K562 (cell line): Measurements from ENCODE around the gene NPFFR1. TPM values are rescaled to one million over a fixed set of nuclear protein-coding genes. Genes with fewer than 3 reads are reported as not detected.

Experiments used
- ATAC-seq: fragments of 200-7000 bp; cut with Tn5 transposase; 3 replicates; pipeline ENCODE4 v1.9.1; 2020; ENCODE audit warnings: moderate library complexity
- BruUV-seq: library from RNA; stranded (reverse); fragments of 400-500 nt; replicated peaks from 2 replicates; lab custom pipeline; 2021; lab: Mats Ljungman, UMichigan
- CTCF ChIA-PET: fragments of 300-600 bp; formaldehyde crosslinking; extraction: SDS; loops from one replicate; lab custom pipeline; 2021; ENCODE audit warnings: low intra/inter-chr PET ratio; lab: Yijun Ruan, JAX
- POLR2A ChIA-PET: fragments of 300-600, 350-650 bp; sonication (Branson Sonifier 250); formaldehyde crosslinking; extraction: SDS; loops from one replicate; lab custom pipeline; 2021; ENCODE audit warnings: antibody characterized with exemption, inconsistent platforms; lab: Yijun Ruan, JAX
- DNase-seq, 4 experiments: peaks; one replicate each; pipeline versions ENCODE4 v3.0.0 to v3.0.0-alpha.2; 2011 to 2018; ENCODE audit warnings: low spot score in 3 of 4, mixed read lengths in 3 of 4; ENCODE audit errors: extremely low read depth in 1 of 4
- FAIRE-seq: peaks from 2 replicates; lab custom pipeline; 2011; peaks lifted over from hg19 to GRCh38; lab: Jason Lieb, UNC
- H2AFZ ChIP-seq: 2 replicates; pipeline ENCODE4 v1.6.0; 2011; ENCODE audit warnings: low read depth, low read length, control low read depth, inconsistent platforms
- H3K27ac ChIP-seq: fragments of 200-600 bp; 3 replicates; pipeline ENCODE4 v1.8.0; 2011; ENCODE audit warnings: low read depth, mild to moderate bottlenecking, control low read depth, inconsistent platforms, low read length, moderate library complexity, mixed read lengths; ENCODE audit errors: extremely low read depth
- H3K27me3 ChIP-seq, 2 experiments: fragments of 300-600 bp in 1 of 2; 2 replicates in 1 of 2; 3 replicates in 1 of 2; pipeline versions ENCODE4 v1.6.0 to v1.8.0; 2011; ENCODE audit warnings: inconsistent platforms in 2 of 2, low read length in 2 of 2, mild to moderate bottlenecking in 1 of 2, mixed read lengths in 1 of 2, moderate library complexity in 1 of 2; ENCODE audit not compliant: control insufficient read depth in 2 of 2, insufficient read depth in 2 of 2
- H3K36me3 ChIP-seq: fragments of 300-600 bp; 3 replicates; pipeline ENCODE4 v1.8.0; 2011; ENCODE audit warnings: mild to moderate bottlenecking, low read length, inconsistent platforms; ENCODE audit not compliant: control insufficient read depth, insufficient read depth
- H3K4me1 ChIP-seq, 2 experiments: fragments of 200-600 bp in 1 of 2; replicated peaks in 1 of 2; 2 replicates in 1 of 2; 3 replicates in 1 of 2; pipeline versions ENCODE4 v1.5.1 to v1.8.0; 2011; ENCODE audit warnings: inconsistent platforms in 2 of 2, low read length in 2 of 2, mild to moderate bottlenecking in 1 of 2, mixed read lengths in 1 of 2, moderate library complexity in 1 of 2; ENCODE audit not compliant: control insufficient read depth in 2 of 2, insufficient read depth in 2 of 2
- H3K4me2 ChIP-seq: 2 replicates; pipeline ENCODE4 v1.6.1; 2011; ENCODE audit warnings: low read length, control low read depth, inconsistent platforms, mixed read lengths; ENCODE audit not compliant: insufficient read depth
- H3K4me3 ChIP-seq: fragments of 200-600 bp; sonication (generic), shearing (Covaris generic); 2 replicates; pipeline ENCODE4 v1.5.1; 2016; ENCODE audit warnings: control low read depth, inconsistent platforms
- H3K79me2 ChIP-seq: fragments of 200-600 bp; 3 replicates; pipeline ENCODE4 v1.8.0; 2011; ENCODE audit warnings: low read length, inconsistent platforms; ENCODE audit not compliant: control insufficient read depth, insufficient read depth
- H3K9ac ChIP-seq, 2 experiments: 2 replicates each; pipeline versions ENCODE4 v1.6.0 to v1.6.1; 2011; ENCODE audit warnings: low read depth in 2 of 2, low read length in 2 of 2, control low read depth in 1 of 2, inconsistent platforms in 1 of 2, mild to moderate bottlenecking in 1 of 2, mixed read lengths in 1 of 2; ENCODE audit not compliant: insufficient read depth in 1 of 2
- H3K9me1 ChIP-seq: one replicate; pipeline ENCODE4 v1.6.0; 2011; ENCODE audit warnings: inconsistent platforms, mild to moderate bottlenecking, low read length, moderate library complexity; ENCODE audit not compliant: control insufficient read depth, insufficient read depth
- H3K9me3 ChIP-seq: replicated peaks from 2 replicates; pipeline ENCODE4 v1.5.1; 2011; ENCODE audit warnings: low read depth, low read length, inconsistent platforms; ENCODE audit not compliant: control insufficient read depth, insufficient read depth
- H4K20me1 ChIP-seq: replicated peaks from 2 replicates; pipeline ENCODE4 v1.6.1; 2011; ENCODE audit warnings: low read length, inconsistent platforms, mixed read lengths; ENCODE audit not compliant: control insufficient read depth, insufficient read depth
- ARID1B ChIP-seq: fragments of 450-650 bp; IDR thresholded peaks from 2 replicates; pipeline ENCODE4 v1.6.1; 2016; ENCODE audit warnings: antibody characterized with exemption, mild to moderate bottlenecking, inconsistent platforms
- CHCHD3 ChIP-seq: fragments of 250-450 bp; sonication (Bioruptor Pico); IDR thresholded peaks from 2 replicates; pipeline ENCODE4 v2.1.2; 2022; ENCODE audit warnings: mild to moderate bottlenecking
- FOXA1 ChIP-seq: fragments of 450-650 bp; IDR thresholded peaks from 2 replicates; pipeline ENCODE4 v1.6.1; 2016; ENCODE audit warnings: mild to moderate bottlenecking, borderline replicate concordance
- KLF10 ChIP-seq: fragments of 250-450 bp; sonication (Bioruptor Pico); IDR thresholded peaks from 2 replicates; pipeline ENCODE4 v1.6.1; 2021; ENCODE audit warnings: matching md5 sums
- RHOXF2B ChIP-seq: fragments of 250-450 bp; sonication (Bioruptor Pico); conservative IDR thresholded peaks from 2 replicates; pipeline ENCODE4 v1.5.1; 2021
- TARDBP ChIP-seq: fragments of 450-650 bp; IDR thresholded peaks from 2 replicates; pipeline ENCODE4 v1.6.1; 2016
- UBTF ChIP-seq, 2 experiments: IDR thresholded peaks; 2 replicates each; pipeline ENCODE4 v1.6.1; 2012; ENCODE audit warnings: improper control_type of control experiment in 2 of 2, low read depth in 2 of 2, low read length in 2 of 2, borderline replicate concordance in 1 of 2
- ZNF384 ChIP-seq: IDR thresholded peaks from 2 replicates; pipeline ENCODE4 v1.6.1; 2012; ENCODE audit warnings: low read depth, low read length, improper control_type of control experiment
- WGBS: fragments of 100-300 bp; shearing (Covaris generic); methylation state at CpG from one replicate; pipeline ENCODE4 v1.1.6; 2016; ENCODE audit warnings: low coverage, mixed read lengths; ENCODE audit not compliant: insufficient coverage; ENCODE audit errors: missing lambda C conversion rate; 5-methylcytosine and 5-hydroxymethylcytosine counted together
- in situ Hi-C: fragments of 300-500 bp; cut with MboI; formaldehyde crosslinking; loops from 4 replicates; pipeline ENCODE4 v1.15.0; 2018; ENCODE audit warnings: inconsistent platforms, mixed read lengths
- intact Hi-C: fragments of 100-400 bp; cut with micrococcal nuclease; formaldehyde crosslinking; loops from 2 replicates; pipeline ENCODE4 v1.14.2; 2022
- polyA plus RNA-seq, 8 experiments: library from polyadenylated mRNA; depleted of rRNA in 4 of 8; stranded (reverse) in 5 of 8; unstranded in 3 of 8; fragments of >200 nt; fragmentation: Nextera tagmentation in 2 of 8; fragmentation: Illumina TruSeq in 1 of 8; extraction: Ambion mirVana in 2 of 8; extraction: Trizol in 1 of 8; gene quantifications; 2 replicates each; pipeline versions ENCODE4 v1.2.1 to v1.2.3, GENCODE V29; 2011 to 2014; ENCODE audit warnings: inconsistent platforms in 1 of 8, missing spikeins in 1 of 8
- total RNA-seq, 7 experiments: library from RNA; depleted of rRNA in 6 of 7; stranded (reverse); fragments of >200 nt in 6 of 7; fragmentation: Illumina TruSeq in 2 of 7; extraction: Trizol in 2 of 7; gene quantifications; 2 replicates each; pipeline versions ENCODE4 v1.2.1 to v1.2.3, GENCODE V29; 2011 to 2021; ENCODE audit warnings: low replicate concordance in 1 of 7
- TF ChIP-seq, protein P1 (sequence below): fragments of 250-450 bp; sonication (Bioruptor Pico); IDR thresholded peaks from 2 replicates; pipeline ENCODE4 v1.5.0; 2021

NPFFR1 gene
- total and polyA plus RNA-seq, 9 of the 15 experiments (the other 6 are each of a cell fraction or from before 2014, with no cell fraction given), result under 0.01 TPM; not detected in 8

GRCh38 chr10:70330671-70331070 is 46.9 kb upstream of the NPFFR1 start:
- Histone ChIP-seq H3K79me2 (no peaks in the 10 kb centered on the region), H3K9ac (no peak overlapping the region), H4K20me1 (peaks cover 4% of the 10 kb centered on the region; the same call in 1 of the 2 replicates), H3K9me1 (no peaks in the 10 kb centered on the region), H3K36me3 (no peaks in the 10 kb centered on the region), H3K9me3 (no peaks in the 10 kb centered on the region), H3K27ac (no peak overlapping the region), H3K4me2 (no peak overlapping the region), H3K4me3 (no peak overlapping the region), H3K4me1 (peaks cover 14 to 23% of the 10 kb centered on the region in 2 experiments), H3K27me3 (no peaks in the 10 kb centered on the region), H2AFZ (no peak overlapping the region)
- FAIRE-seq (no peak), DNase-seq (no peak), ATAC-seq (no peak)
- ChIA-PET CTCF (interaction anchor here (0.6 kb wide), 1 partner anchor 110 kb away, joined by 3 read pairs; no protein-coding TSS in a partner anchor), POLR2A (interaction anchor here (0.7 kb wide), 1 partner anchor 9 kb away, joined by 3 read pairs; no protein-coding TSS in a partner anchor)
- 73% methylated on average over 9 of the region's 9 CpGs for WGBS
- intact Hi-C loops (loop anchor here (1.0 to 2.0 kb wide), 3 partner anchors 34 to 109 kb away; no protein-coding TSS in a partner anchor), in situ Hi-C loops (no loop called here)
- no TSS peak for BruUV-seq
- no peak for TF ChIP-seq CHCHD3 (CRISPR knock-in tag)
- TF ChIP-seq FOXA1, result no peak
- no peak for TF ChIP-seq ARID1B
- TF ChIP-seq RHOXF2B, result no peak
- TF ChIP-seq, protein P1, sequence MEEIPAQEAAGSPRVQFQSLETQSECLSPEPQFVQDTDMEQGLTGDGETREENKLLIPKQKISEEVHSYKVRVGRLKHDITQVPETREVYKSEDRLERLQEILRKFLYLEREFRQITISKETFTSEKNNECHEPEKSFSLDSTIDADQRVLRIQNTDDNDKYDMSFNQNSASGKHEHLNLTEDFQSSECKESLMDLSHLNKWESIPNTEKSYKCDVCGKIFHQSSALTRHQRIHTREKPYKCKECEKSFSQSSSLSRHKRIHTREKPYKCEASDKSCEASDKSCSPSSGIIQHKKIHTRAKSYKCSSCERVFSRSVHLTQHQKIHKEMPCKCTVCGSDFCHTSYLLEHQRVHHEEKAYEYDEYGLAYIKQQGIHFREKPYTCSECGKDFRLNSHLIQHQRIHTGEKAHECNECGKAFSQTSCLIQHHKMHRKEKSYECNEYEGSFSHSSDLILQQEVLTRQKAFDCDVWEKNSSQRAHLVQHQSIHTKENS (CRISPR knock-in tag), result no peak
- TF ChIP-seq UBTF (IDR thresholded peaks at IDR 0.05; ENCODE audit: borderline replicate concordance in 1 of 2, low read depth in 2 of 2, low read length in 2 of 2), result no peak
- no peak for TF ChIP-seq ZNF384
- TF ChIP-seq TARDBP, result no peak
- TF ChIP-seq KLF10, result no peak
